Progenitor cell of endocrine pancreas (in vitro differentiated cells): Measurements from ENCODE around the gene HDHD3. TPM values are rescaled to one million over a fixed set of nuclear protein-coding genes. Genes with fewer than 3 reads are reported as not detected.
"Not testable (repeated sequence)": the region's sequence is repeated elsewhere in the genome, so short reads cannot be mapped to it uniquely, and the experiment has no call there.

Experiments
- DNase-seq: peaks from one replicate; pipeline ENCODE4 v3.0.0; 2021; ENCODE audit warnings: low spot score; ENCODE audit not compliant: unreplicated experiment
- H3K27ac Mint-ChIP-seq: 2 replicates; pipeline ENCODE4 v1.8.0; 2021; ENCODE audit warnings: mild to moderate bottlenecking, moderate library complexity, mixed read lengths
- H3K27me3 Mint-ChIP-seq: 2 replicates; pipeline ENCODE4 v1.8.0; 2021; ENCODE audit warnings: mixed read lengths
- H3K36me3 Mint-ChIP-seq: 2 replicates; pipeline ENCODE4 v1.8.0; 2022; ENCODE audit warnings: mixed read lengths; ENCODE audit not compliant: insufficient read depth
- H3K4me1 Mint-ChIP-seq: 2 replicates; pipeline ENCODE4 v1.8.0; 2021; ENCODE audit warnings: low read depth, mixed read lengths
- H3K4me3 Mint-ChIP-seq: 2 replicates; pipeline ENCODE4 v1.8.0; 2021; ENCODE audit warnings: low read depth, mild to moderate bottlenecking, moderate library complexity, mixed read lengths
- H3K9me3 Mint-ChIP-seq: 2 replicates; pipeline ENCODE4 v1.8.0; 2021; ENCODE audit warnings: low read depth, mixed read lengths
- total RNA-seq: library from RNA; stranded (reverse); gene quantifications from 2 replicates; pipeline ENCODE4 v1.2.1, GENCODE V29; 2021
- TF ChIP-seq, protein P1 (sequence below): fragments of 200-600 bp; sonication (generic); IDR thresholded peaks from one replicate; pipeline ENCODE4 v1.5.0; 2021; ENCODE audit warnings: antibody characterized with exemption, mild to moderate bottlenecking; ENCODE audit not compliant: unreplicated experiment

HDHD3 gene
- total RNA-seq, 1 donor from 2014 or later: 83.9 TPM

- TF ChIP-seq, protein P1, sequence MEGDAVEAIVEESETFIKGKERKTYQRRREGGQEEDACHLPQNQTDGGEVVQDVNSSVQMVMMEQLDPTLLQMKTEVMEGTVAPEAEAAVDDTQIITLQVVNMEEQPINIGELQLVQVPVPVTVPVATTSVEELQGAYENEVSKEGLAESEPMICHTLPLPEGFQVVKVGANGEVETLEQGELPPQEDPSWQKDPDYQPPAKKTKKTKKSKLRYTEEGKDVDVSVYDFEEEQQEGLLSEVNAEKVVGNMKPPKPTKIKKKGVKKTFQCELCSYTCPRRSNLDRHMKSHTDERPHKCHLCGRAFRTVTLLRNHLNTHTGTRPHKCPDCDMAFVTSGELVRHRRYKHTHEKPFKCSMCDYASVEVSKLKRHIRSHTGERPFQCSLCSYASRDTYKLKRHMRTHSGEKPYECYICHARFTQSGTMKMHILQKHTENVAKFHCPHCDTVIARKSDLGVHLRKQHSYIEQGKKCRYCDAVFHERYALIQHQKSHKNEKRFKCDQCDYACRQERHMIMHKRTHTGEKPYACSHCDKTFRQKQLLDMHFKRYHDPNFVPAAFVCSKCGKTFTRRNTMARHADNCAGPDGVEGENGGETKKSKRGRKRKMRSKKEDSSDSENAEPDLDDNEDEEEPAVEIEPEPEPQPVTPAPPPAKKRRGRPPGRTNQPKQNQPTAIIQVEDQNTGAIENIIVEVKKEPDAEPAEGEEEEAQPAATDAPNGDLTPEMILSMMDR: no peak
- H3K27me3 Mint-ChIP-seq: no peaks in the 10 kb centered on the region
- peaks cover 7% of the 10 kb centered on the region for H3K9me3 Mint-ChIP-seq
- H3K4me3 Mint-ChIP-seq: peak overlapping the region; percentile 42
- H3K4me1 Mint-ChIP-seq: peaks cover 35% of the 10 kb centered on the region
- peaks cover 24% of the 10 kb centered on the region for H3K36me3 Mint-ChIP-seq
- peak; percentile 34 for DNase-seq
- H3K27ac Mint-ChIP-seq: peak overlapping the region; percentile 98
These were observed 10.9 kb upstream of the HDHD3 start for GRCh38 chr9:113387560-113388230.

DNA sequence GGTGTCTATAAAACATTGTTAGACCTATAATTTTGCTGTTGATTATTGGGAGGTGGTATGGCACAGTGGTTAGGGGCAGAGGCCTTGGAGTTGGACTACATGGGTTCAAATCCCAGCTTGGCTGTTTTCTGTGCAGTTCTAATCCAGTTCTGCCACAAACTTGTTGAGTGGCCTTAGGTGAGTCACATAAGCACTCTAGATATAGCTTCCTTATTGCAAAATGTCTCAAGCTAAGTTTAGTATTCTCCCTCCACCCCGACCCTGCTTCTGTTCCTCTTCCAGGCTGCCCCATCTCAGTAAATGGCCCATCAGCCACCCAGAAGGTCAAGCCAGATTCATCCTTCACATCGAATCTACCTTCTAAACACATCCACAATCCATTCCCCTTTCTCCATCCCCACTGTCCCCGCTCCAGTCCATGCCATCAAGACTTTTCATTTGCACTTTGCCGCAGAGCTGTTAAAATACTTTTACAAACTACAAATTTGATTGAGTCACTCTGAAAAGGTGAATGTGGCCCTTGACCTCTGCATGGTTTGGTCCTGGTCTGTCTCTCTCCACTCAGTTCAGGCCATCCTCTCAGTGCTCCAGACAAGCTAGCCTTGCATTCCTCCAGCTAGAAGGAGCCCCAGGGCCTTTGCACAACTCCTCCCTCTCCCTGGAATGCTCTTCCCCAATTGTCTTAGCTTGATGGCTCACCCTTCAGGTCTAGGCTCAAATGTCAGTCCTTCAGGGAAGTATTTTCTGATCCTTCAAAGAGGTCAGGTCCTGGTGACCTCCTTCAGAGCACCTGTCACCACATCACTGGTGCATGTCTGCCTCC lies 10.0 kb upstream of the HDHD3 start:
- Mint-ChIP-seq H3K4me1 (peaks cover 42% of the 10 kb centered on the region), H3K27me3 (no peaks in the 10 kb centered on the region), H3K36me3 (peaks cover 20% of the 10 kb centered on the region), H3K4me3 (peak overlapping the region; percentile 42), H3K27ac (peak overlapping the region; percentile 98), H3K9me3 (peaks cover 7% of the 10 kb centered on the region)
- TF ChIP-seq, protein P1: no peak
- DNase-seq: no peak

GRCh38 chr9:113381909-113382411 lies 5.2 kb upstream of the HDHD3 start:
- Mint-ChIP-seq H3K27ac (peak overlapping the region; percentile 99), H3K4me3 (peak overlapping the region; percentile 60), H3K9me3 (peaks cover 4% of the 10 kb centered on the region), H3K27me3 (no peaks in the 10 kb centered on the region), H3K36me3 (peaks cover 9% of the 10 kb centered on the region), H3K4me1 (peaks cover 53% of the 10 kb centered on the region)
- TF ChIP-seq, protein P1: no peak
- DNase-seq: no peak

GRCh38 chr9:113381441-113381840 lies 4.7 kb upstream of the HDHD3 start:
- peaks cover 48% of the 10 kb centered on the region for H3K4me1 Mint-ChIP-seq
- DNase-seq, H3K9me3 Mint-ChIP-seq, H3K36me3 Mint-ChIP-seq, H3K27me3 Mint-ChIP-seq: not testable (repeated sequence)
- peak overlapping the region; percentile 99 for H3K27ac Mint-ChIP-seq
- H3K4me3 Mint-ChIP-seq: peak overlapping the region; percentile 60

DNA sequence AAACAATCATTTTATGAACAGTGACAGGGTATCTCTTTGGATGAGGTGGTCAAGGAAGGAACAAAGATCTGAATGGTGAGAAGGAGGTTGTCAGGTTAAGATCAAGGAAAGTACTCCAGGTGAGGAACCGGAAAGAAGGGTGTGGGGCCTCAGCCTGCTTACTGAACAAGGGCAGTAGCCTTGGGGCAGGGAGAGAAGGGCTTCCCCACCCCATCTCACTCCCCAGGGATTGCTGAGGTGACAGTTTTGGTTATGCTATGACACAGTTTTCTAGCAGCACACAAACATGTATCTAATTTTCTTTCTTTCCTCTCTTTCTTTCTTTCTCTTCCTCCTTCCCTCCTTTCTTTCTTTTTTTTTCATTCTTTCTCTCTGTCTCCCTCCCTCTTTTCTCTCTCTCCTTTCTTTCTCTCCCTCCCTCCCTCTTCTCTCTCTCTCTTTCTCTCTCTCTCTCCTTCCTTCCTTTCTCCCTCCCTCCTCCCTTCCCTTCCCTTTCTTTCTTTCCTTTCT lies 4.1 kb upstream of the HDHD3 start:
- Mint-ChIP-seq H3K9me3 (no peaks in the 10 kb centered on the region), H3K4me1 (peaks cover 48% of the 10 kb centered on the region), H3K36me3 (peaks cover 2% of the 10 kb centered on the region), H3K27ac (peak overlapping the region; percentile 98), H3K27me3 (no peaks in the 10 kb centered on the region), H3K4me3 (peak overlapping the region; percentile 6)
- TF ChIP-seq, protein P1: no peak
- DNase-seq: no peak

DNA sequence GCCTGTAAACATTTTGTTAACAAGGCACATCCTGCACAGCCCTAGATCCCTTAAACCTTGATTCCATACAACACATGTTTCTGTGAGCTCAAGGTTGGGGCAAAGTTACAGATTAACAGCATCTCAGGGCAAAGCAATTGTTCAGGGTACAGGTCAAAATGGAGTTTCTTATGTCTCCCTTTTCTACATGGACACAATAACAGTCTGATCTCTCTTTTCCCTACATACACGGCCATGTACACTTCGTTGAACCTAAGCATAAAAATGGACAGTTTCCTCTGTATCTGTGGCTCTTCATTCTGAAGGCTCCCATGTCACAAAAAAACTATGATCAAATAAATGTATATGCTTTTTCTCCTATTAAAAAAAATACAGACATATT lies 3.0 kb upstream of the HDHD3 start:
- peak overlapping the region; percentile 47 for H3K4me3 Mint-ChIP-seq
- H3K27me3 Mint-ChIP-seq, DNase-seq, H3K36me3 Mint-ChIP-seq, H3K9me3 Mint-ChIP-seq: not testable (repeated sequence)
- peaks cover 56% of the 10 kb centered on the region for H3K4me1 Mint-ChIP-seq
- peak overlapping the region; percentile 98 for H3K27ac Mint-ChIP-seq

GRCh38 chr9:113379094-113379828 lies 2.5 kb upstream of the HDHD3 start:
- H3K27me3 Mint-ChIP-seq, H3K9me3 Mint-ChIP-seq, DNase-seq, H3K36me3 Mint-ChIP-seq: not testable (repeated sequence)
- H3K4me1 Mint-ChIP-seq: peaks cover 56% of the 10 kb centered on the region
- H3K4me3 Mint-ChIP-seq: peak overlapping the region; percentile 47
- H3K27ac Mint-ChIP-seq: peak overlapping the region; percentile 98
